CD4-positive, alpha-beta memory T cell (primary cell): ENCODE data around the gene IGFBP3. TPM values are rescaled to one million over a fixed set of nuclear protein-coding genes. Genes with fewer than 3 reads are reported as not detected.
A peak's percentile ranks its signal among the peaks of the same experiment; 100 is the strongest.

Source experiments
- CTCF ChIA-PET: fragments of 350-600 bp; sonication (Branson Sonifier 250); formaldehyde crosslinking; loops from one replicate; lab custom pipeline; 2021; ENCODE audit warnings: inconsistent platforms; ENCODE audit not compliant: partially characterized antibody; lab: Charles Lee
- POLR2A ChIA-PET: fragments of 350-600 bp; sonication (Branson Sonifier 250); formaldehyde crosslinking; loops from one replicate; lab custom pipeline; 2021; ENCODE audit not compliant: partially characterized antibody; lab: Charles Lee
- DNase-seq, 5 donors: peaks; one replicate each; pipeline versions ENCODE4 v3.0.0 to v3.0.0-alpha.2; 2020 to 2022; ENCODE audit warnings: mixed read lengths in 1 of 5
- H3K27ac ChIP-seq: one replicate; pipeline ENCODE4 v1.7.0; 2013; ENCODE audit warnings: low read depth, low read length
- H3K27me3 ChIP-seq: 2 replicates; pipeline ENCODE4 v1.7.0; 2013; ENCODE audit warnings: mild to moderate bottlenecking, low read length, moderate library complexity; ENCODE audit not compliant: insufficient read depth
- H3K36me3 ChIP-seq: 2 replicates; pipeline ENCODE4 v1.7.0; 2013; ENCODE audit warnings: mild to moderate bottlenecking, low read length, moderate library complexity; ENCODE audit not compliant: insufficient read depth
- H3K4me1 ChIP-seq: 2 replicates; pipeline ENCODE4 v1.7.0; 2013; ENCODE audit warnings: mild to moderate bottlenecking, low read length, moderate library complexity; ENCODE audit not compliant: insufficient read depth
- H3K4me3 ChIP-seq, 2 donors: one replicate each; pipeline ENCODE4 v1.7.0; 2013; ENCODE audit warnings: low read length in 2 of 2, mild to moderate bottlenecking in 1 of 2
- H3K9me3 ChIP-seq, 2 donors: one replicate each; pipeline ENCODE4 v1.7.0; 2013; ENCODE audit warnings: low read length in 2 of 2, control low read depth in 1 of 2; ENCODE audit not compliant: control insufficient read depth in 1 of 2
- H3K27ac Mint-ChIP-seq, 7 donors: one replicate each; pipeline ENCODE4 v1.8.0; 2020 to 2021; ENCODE audit warnings: mixed read lengths in 7 of 7, mild to moderate bottlenecking in 6 of 7, inconsistent platforms in 3 of 7, moderate library complexity in 3 of 7
- H3K27me3 Mint-ChIP-seq, 2 donors: one replicate each; pipeline ENCODE4 v1.8.0; 2020 to 2021; ENCODE audit warnings: mixed read lengths in 2 of 2
- H3K36me3 Mint-ChIP-seq, 2 donors: one replicate each; pipeline ENCODE4 v1.8.0; 2020 to 2021; ENCODE audit warnings: mixed read lengths in 2 of 2, inconsistent platforms in 1 of 2, mild to moderate bottlenecking in 1 of 2
- H3K4me1 Mint-ChIP-seq, 4 donors: one replicate each; pipeline ENCODE4 v1.8.0; 2020 to 2021; ENCODE audit warnings: mixed read lengths in 4 of 4, mild to moderate bottlenecking in 1 of 4
- H3K4me3 Mint-ChIP-seq, 8 donors: one replicate each; pipeline ENCODE4 v1.8.0; 2020 to 2021; ENCODE audit warnings: mixed read lengths in 8 of 8, mild to moderate bottlenecking in 7 of 8, moderate library complexity in 6 of 8, inconsistent platforms in 3 of 8
- H3K9me3 Mint-ChIP-seq, 8 donors: one replicate each; pipeline ENCODE4 v1.8.0; 2020 to 2021; ENCODE audit warnings: mixed read lengths in 8 of 8, mild to moderate bottlenecking in 5 of 8, inconsistent platforms in 3 of 8, moderate library complexity in 1 of 8
- intact Hi-C: fragments of 100-400 bp; cut with micrococcal nuclease; formaldehyde crosslinking; loops from one replicate; pipeline ENCODE4 v1.15.1; 2023
- polyA plus RNA-seq, 2 donors: library from polyadenylated mRNA; unstranded; fragments of 300-500 nt; fragmentation: Illumina TruSeq; gene quantifications; one replicate each; pipeline ENCODE4 v1.2.3, GENCODE V29; 2021
- total RNA-seq, 2 experiments: library from RNA; stranded (reverse); gene quantifications; one replicate each; pipeline ENCODE4 v1.2.3, GENCODE V29; 2021

IGFBP3 gene
- total and polyA plus RNA-seq, 4 experiments from 2014 or later: 10.4 to 19.0 (median 15.6) TPM

DNA sequence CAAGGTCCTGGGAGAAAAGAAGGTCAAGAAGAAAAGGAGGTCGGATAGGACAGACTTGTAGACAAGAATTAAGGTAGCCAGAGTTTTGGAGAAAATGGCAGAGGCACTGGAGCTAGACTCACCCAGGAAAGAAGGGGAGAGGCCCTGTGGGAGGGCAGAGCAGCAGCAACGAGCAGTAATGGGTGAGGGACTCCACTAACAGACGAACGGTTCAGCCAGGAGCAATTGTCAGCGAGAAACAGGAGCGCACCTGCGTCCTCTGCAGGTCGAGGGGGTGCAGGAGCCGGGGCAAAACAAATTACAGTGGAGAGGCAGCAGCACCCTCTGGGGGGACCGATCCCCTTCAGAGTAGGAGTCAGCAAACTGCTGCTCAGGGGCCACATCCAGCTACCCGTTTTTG, 18.5 kb upstream of the IGFBP3 start:
- H3K27me3 ChIP-seq: no peaks in the 10 kb centered on the region
- CTCF ChIA-PET: interaction anchor here (1.1 to 1.3 kb wide), 3 partner anchors 17 to 21 kb away, joined by 3 to 4 read pairs (median 4); partner anchors contain the start of gene IGFBP3

DNA sequence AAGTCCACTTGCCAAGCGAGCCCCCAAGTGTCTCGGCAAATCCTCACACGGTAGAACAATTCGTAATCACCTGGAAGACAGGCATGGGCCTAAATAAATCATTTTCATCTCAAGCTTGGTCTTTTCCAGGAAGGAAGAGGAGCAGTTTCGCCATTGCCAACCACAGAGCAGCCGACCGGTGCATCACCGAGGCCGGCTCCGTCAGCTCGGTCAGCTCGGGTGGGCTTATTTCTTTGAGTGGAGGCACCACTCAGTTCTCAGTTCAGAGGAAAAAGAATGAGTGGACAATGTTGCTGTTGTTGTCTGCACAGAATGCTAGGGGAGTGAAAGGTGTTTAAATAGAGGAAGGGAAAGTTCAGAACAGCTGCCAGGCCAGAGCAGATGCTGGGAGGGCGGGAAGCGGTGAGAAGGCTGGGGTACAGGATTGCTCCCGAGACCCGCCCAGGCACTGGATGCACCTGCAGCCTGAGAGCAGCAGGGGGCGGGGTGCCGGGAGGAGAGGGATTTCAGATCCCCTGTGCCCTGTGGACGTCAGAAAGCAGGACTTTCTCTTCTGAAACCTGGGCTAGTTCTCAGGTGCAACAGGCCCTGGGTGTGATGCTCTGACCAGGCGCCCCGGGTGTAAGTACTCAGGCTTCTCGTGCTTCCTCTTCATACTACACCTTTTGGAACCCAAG, 17.7 kb upstream of the IGFBP3 start:
- no peaks in the 10 kb centered on the region for H3K36me3 ChIP-seq
- POLR2A ChIA-PET: interaction anchor here (1.9 to 2.0 kb wide), 2 partner anchors 16 to 20 kb away, joined by 5 to 10 read pairs; no protein-coding TSS in a partner anchor
- H3K4me3 ChIP-seq: no peak overlapping the region
- intact Hi-C loops: no loop called here
- no peaks in the 10 kb centered on the region for H3K27me3 ChIP-seq
- Mint-ChIP-seq H3K4me1 (peaks cover 11 to 36% (median 27%) of the 10 kb centered on the region in 4 donors), H3K27me3 (peaks cover 2 to 4% of the 10 kb centered on the region in 2 donors), H3K27ac (peak overlapping the region in 1 of 7 donors; percentile 33), H3K4me3 (peak overlapping the region in 3 of 8 donors; percentile 17 to 74 (median 30)), H3K9me3 (peaks cover 0 to 6% (median under 1%) of the 10 kb centered on the region in 8 donors), H3K36me3 (no peaks in the 10 kb centered on the region)
- H3K27ac ChIP-seq: no peak overlapping the region
- H3K4me1 ChIP-seq: peaks cover 8% of the 10 kb centered on the region
- CTCF ChIA-PET: interaction anchor here (1.3 to 2.3 kb wide), 3 partner anchors 16 to 20 kb away, joined by 4 to 8 read pairs (median 5); no protein-coding TSS in a partner anchor
- H3K9me3 ChIP-seq: no peaks in the 10 kb centered on the region
- no peak for DNase-seq

More for the DNA sequence above, 18.5 kb upstream of the IGFBP3 start:
- H3K4me3 Mint-ChIP-seq: peak overlapping the region in 7 of 8 donors; percentile 5 to 84 (median 40)
- no peak for DNase-seq
- no peak overlapping the region for H3K4me3 ChIP-seq
- intact Hi-C loops: no loop called here
- POLR2A ChIA-PET: interaction anchor here (0.9 to 2.0 kb wide), 3 partner anchors 17 to 21 kb away, joined by 4 to 10 read pairs (median 5); partner anchors contain the start of gene IGFBP3
- peaks cover 0 to 6% (median under 1%) of the 10 kb centered on the region in 8 donors for H3K9me3 Mint-ChIP-seq
- H3K27ac ChIP-seq: no peak overlapping the region
- no peaks in the 10 kb centered on the region for H3K36me3 ChIP-seq
- H3K4me1 Mint-ChIP-seq: peaks cover 14 to 36% (median 29%) of the 10 kb centered on the region in 4 donors
- peaks cover 8% of the 10 kb centered on the region for H3K4me1 ChIP-seq
- H3K36me3 Mint-ChIP-seq: no peaks in the 10 kb centered on the region
- peaks cover 2 to 4% of the 10 kb centered on the region in 2 donors for H3K27me3 Mint-ChIP-seq
- no peaks in the 10 kb centered on the region for H3K9me3 ChIP-seq
- H3K27ac Mint-ChIP-seq: peak overlapping the region in 2 of 7 donors; percentile 58 to 77

DNA sequence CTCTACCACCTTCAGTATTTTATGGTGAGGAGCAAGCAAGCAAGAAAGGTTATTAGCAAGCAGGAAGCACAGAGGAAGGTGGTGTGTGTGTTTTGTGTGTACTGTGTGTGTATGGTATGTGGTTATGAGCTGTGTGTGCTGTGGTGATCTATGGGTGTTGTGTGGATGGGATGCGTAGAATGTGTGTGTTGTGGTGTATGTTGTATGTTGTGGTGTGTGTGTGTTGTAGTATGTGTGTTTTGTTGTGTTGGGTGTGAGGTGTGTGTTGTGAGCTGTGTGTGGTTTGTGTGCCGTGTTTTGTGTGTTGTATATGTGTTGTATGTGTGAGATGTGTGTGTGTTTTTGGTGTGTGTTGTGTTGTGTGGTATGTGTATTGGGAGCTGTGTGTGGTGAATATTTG, 16.8 kb upstream of the IGFBP3 start:
- Mint-ChIP-seq H3K9me3 (peaks cover 0 to 6% (median under 1%) of the 10 kb centered on the region in 8 donors), H3K27ac (no peak overlapping the region), H3K27me3 (peaks cover 4 to 5% of the 10 kb centered on the region in 2 donors), H3K36me3 (no peaks in the 10 kb centered on the region), H3K4me1 (peaks cover 10 to 34% (median 22%) of the 10 kb centered on the region in 4 donors), H3K4me3 (no peak overlapping the region)
- intact Hi-C loops: no loop called here
- Histone ChIP-seq H3K4me3 (no peak overlapping the region), H3K4me1 (peaks cover 8% of the 10 kb centered on the region), H3K27me3 (no peaks in the 10 kb centered on the region), H3K36me3 (no peaks in the 10 kb centered on the region), H3K9me3 (no peaks in the 10 kb centered on the region), H3K27ac (no peak overlapping the region)
- CTCF ChIA-PET: interaction anchor here (1.7 to 2.3 kb wide), 2 partner anchors 15 to 19 kb away, joined by 5 to 8 read pairs; no protein-coding TSS in a partner anchor
- POLR2A ChIA-PET: no interaction called here
- no peak for DNase-seq

DNA sequence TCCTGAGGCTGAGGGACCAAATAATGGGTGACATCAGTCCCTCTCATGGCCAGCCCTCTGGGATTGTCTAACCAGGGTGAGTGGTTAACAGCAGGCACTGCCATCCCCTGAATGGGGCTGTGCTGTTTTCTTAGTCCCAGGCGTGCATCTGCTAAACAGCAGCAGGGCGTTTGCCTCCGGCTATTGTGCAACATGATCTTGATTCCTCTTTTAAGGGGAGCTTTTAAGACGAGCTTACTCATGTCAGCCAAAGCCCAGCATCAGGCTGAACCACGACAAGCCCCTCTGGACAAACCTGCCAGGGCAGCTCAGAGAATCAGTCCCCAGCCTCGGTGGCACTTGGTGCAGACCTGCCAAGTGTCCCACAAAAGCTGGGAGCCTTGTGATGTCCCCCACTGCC, 16.2 kb upstream of the IGFBP3 start:
- Histone ChIP-seq H3K9me3 (no peaks in the 10 kb centered on the region), H3K4me3 (no peak overlapping the region), H3K4me1 (peaks cover 8% of the 10 kb centered on the region), H3K36me3 (no peaks in the 10 kb centered on the region), H3K27ac (no peak overlapping the region), H3K27me3 (no peaks in the 10 kb centered on the region)
- Mint-ChIP-seq H3K27ac (no peak overlapping the region), H3K4me3 (no peak overlapping the region), H3K27me3 (peaks cover 4 to 5% of the 10 kb centered on the region in 2 donors), H3K4me1 (peaks cover 10 to 28% (median 17%) of the 10 kb centered on the region in 4 donors), H3K9me3 (peaks cover 0 to 6% (median under 1%) of the 10 kb centered on the region in 8 donors), H3K36me3 (no peaks in the 10 kb centered on the region)
- ChIA-PET POLR2A (no interaction called here), CTCF (interaction anchor here (1.7 to 2.3 kb wide), 2 partner anchors 15 to 18 kb away, joined by 5 to 8 read pairs; no protein-coding TSS in a partner anchor)
- DNase-seq: no peak
- intact Hi-C loops: no loop called here

DNA sequence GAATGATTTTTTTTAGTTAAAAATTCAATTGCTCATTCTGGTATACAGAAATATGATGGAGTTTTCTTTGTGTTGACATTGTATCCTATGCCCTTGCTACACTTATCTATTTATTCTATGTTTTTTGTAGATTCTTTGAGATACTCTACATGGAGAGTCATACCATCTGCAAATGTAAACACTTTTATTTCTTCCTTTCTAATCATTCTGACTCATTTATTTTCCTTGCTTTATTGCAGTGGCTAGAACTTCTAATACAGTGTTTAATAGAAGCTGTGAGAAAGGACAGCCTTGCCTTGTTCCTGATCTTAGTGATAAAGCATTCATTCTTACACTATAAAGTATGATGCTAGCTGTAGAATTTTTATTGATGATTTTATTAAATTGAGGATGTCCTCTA, 9.9 kb upstream of the IGFBP3 start:
- Mint-ChIP-seq H3K27me3 (peaks cover 3 to 4% of the 10 kb centered on the region in 2 donors), H3K4me1 (peaks cover 2 to 7% (median 5%) of the 10 kb centered on the region in 4 donors), H3K27ac (no peak overlapping the region), H3K36me3 (no peaks in the 10 kb centered on the region), H3K4me3 (no peak overlapping the region), H3K9me3 (peaks cover 0 to 1% (median 0%) of the 10 kb centered on the region in 8 donors)
- intact Hi-C loops: no loop called here
- no peaks in the 10 kb centered on the region for H3K36me3 ChIP-seq
- H3K9me3 ChIP-seq: no peaks in the 10 kb centered on the region
- no peaks in the 10 kb centered on the region for H3K4me1 ChIP-seq
- ChIA-PET POLR2A (no interaction called here), CTCF (interaction anchor here (1.1 kb wide), 1 partner anchor 9 kb away, joined by 4 read pairs; no protein-coding TSS in a partner anchor)
- no peak for DNase-seq
- H3K27ac ChIP-seq: no peak overlapping the region
- H3K4me3 ChIP-seq: no peak overlapping the region
- no peaks in the 10 kb centered on the region for H3K27me3 ChIP-seq

DNA sequence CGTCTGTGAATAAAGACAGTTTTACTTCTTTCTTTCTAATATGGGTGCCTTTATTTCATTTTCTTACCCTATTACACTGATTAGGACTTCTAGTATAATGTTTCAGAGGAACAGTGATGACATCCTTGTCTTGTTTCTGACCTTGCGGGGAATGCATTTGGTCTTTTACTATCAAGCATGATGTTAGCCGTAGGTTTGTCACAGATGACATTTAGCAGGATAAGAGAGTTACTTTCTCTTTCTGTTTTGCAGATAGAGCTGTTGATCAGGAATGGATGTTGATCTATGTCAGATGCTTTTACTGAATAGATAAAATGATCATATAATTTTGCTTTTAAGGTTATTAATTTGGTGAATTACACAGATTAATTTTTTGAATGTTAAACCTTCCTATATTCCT, 6.6 kb upstream of the IGFBP3 start:
- Mint-ChIP-seq H3K36me3 (no peaks in the 10 kb centered on the region), H3K4me3 (peak overlapping the region in 7 of 8 donors; percentile 16 to 75 (median 46)), H3K4me1 (peaks cover 8 to 13% (median 11%) of the 10 kb centered on the region in 4 donors), H3K27me3 (peaks cover 11 to 13% of the 10 kb centered on the region in 2 donors), H3K9me3 (peaks cover 0 to 1% (median 0%) of the 10 kb centered on the region in 8 donors), H3K27ac (peak overlapping the region in 3 of 7 donors; percentile 43 to 56 (median 51))
- no peak overlapping the region for H3K4me3 ChIP-seq
- no peaks in the 10 kb centered on the region for H3K9me3 ChIP-seq
- no peak for DNase-seq
- peaks cover 10% of the 10 kb centered on the region for H3K4me1 ChIP-seq
- ChIA-PET CTCF (no interaction called here), POLR2A (no interaction called here)
- no peaks in the 10 kb centered on the region for H3K36me3 ChIP-seq
- intact Hi-C loops: loop anchor here (10.0 kb wide), 1 partner anchor 187 kb away; no protein-coding TSS in a partner anchor
- H3K27me3 ChIP-seq: no peaks in the 10 kb centered on the region
- no peak overlapping the region for H3K27ac ChIP-seq

DNA sequence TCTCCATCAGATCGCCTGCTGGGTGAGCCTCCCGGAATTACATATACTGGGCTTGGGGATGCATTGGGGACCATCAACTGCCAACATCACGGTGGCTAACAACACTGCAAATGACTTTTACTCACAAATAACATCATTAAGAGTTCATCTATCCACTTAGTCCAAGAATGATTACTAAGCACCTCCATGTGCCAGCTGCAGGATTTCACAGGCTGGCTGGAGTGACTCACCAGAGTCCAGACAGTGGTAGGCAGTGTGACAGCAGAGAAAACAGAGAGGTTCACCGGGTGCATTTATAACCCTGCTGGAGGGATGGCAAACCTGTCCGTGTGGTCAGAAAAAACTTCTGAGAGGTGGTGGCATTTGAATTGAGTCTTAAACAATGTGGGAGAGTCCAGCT, 3.2 kb upstream of the IGFBP3 start:
- CTCF ChIA-PET: interaction anchor here (3.2 kb wide), 1 partner anchor 13 kb away, joined by 8 read pairs; no protein-coding TSS in a partner anchor
- Histone ChIP-seq H3K4me3 (no peak overlapping the region), H3K36me3 (no peaks in the 10 kb centered on the region), H3K4me1 (peaks cover 26% of the 10 kb centered on the region), H3K27ac (no peak overlapping the region), H3K27me3 (peaks cover 8% of the 10 kb centered on the region), H3K9me3 (no peaks in the 10 kb centered on the region)
- POLR2A ChIA-PET: no interaction called here
- no peak for DNase-seq
- H3K9me3 Mint-ChIP-seq: no peaks in the 10 kb centered on the region
- no peak overlapping the region for H3K27ac Mint-ChIP-seq
- peaks cover 23 to 29% of the 10 kb centered on the region in 2 donors for H3K27me3 Mint-ChIP-seq
- H3K4me3 Mint-ChIP-seq: peak overlapping the region in 1 of 8 donors; percentile 37
- no peaks in the 10 kb centered on the region for H3K36me3 Mint-ChIP-seq
- peaks cover 17 to 36% (median 25%) of the 10 kb centered on the region in 4 donors for H3K4me1 Mint-ChIP-seq
- intact Hi-C loops: loop anchor here (10.0 kb wide), 1 partner anchor 191 kb away; no protein-coding TSS in a partner anchor
